GM23248 (cell line): ENCODE results near the gene TBC1D22A.

Experiments
- EZH2 ChIP-seq: fragments of 200-600 bp; sonication (generic); IDR thresholded peaks from 2 replicates; pipeline ENCODE4 v1.6.1; 2018; ENCODE audit warnings: antibody characterized with exemption, mild to moderate bottlenecking; ENCODE audit not compliant: insufficient read depth, poor library complexity, severe bottlenecking
- EZH2phosphoT487 ChIP-seq: fragments of 200-600 bp; sonication (generic); IDR thresholded peaks from 2 replicates; pipeline ENCODE4 v1.6.1; 2018; ENCODE audit warnings: antibody characterized with exemption, moderate library complexity, mild to moderate bottlenecking, low read depth; ENCODE audit not compliant: insufficient read depth

DNA sequence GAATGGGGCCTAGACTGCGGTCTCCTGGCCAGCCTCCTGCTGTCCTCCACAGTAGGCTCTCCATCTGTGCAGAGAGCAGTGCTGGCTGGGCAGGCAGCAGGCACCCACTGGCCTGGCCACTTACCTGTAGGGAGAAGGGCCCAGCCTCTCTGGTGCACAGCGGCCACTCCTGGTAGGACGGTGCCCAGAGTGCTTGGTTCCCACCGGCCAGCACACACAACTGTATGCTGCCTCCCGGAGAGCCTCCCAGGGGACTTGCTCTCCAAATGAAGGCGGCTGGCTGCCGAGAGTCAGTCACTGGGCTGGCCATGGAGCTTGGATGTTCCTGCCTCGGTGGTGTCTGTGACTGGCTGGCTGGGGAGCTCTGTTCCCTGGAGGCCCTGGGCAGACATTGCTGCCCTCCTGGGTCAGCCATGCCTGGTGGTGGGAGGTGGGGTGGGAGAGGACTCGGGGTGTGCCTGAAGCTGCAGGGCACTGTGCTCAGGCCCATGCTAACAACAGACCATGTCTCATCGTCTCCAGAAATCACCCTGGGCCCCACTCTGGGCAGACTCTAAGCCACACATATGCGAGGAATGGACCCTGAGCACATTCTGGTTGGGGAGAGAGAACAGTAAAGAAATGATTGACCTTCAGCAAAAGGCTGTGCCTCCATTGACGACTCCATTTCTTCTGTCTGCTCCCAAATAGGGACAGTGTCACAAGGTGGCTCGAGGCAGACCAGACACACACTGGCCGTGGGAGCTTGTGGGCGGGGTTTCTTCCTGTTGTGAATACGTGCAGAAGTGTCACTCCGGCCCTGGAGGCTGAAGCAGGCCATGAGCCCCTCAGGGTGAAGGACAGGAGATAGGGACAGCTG lies 350.8 kb downstream of the TBC1D22A start:
- TF ChIP-seq EZH2, result no peak
- no peak for TF ChIP-seq EZH2phosphoT487
